SK-N-SH (cell line): ENCODE measurements around the gene YY1.

Source experiments
- JUND ChIP-seq: IDR thresholded peaks from 2 replicates; pipeline ENCODE4 v1.4.0; 2012
- POLR2AphosphoS5 ChIP-seq: IDR thresholded peaks from 2 replicates; pipeline ENCODE4 v1.6.1; 2012; ENCODE audit warnings: low read depth, low read length
- RCOR1 ChIP-seq: fragments of 150-350 bp; IDR thresholded peaks from 2 replicates; pipeline ENCODE4 v1.6.1; 2017; ENCODE audit warnings: antibody characterized with exemption, low read length
- SIN3A ChIP-seq: IDR thresholded peaks from 2 replicates; pipeline ENCODE4 v1.6.1; 2012; ENCODE audit warnings: low read depth, mild to moderate bottlenecking, low read length, moderate library complexity, borderline replicate concordance
- TF ChIP-seq, protein P1 (sequence below): fragments of 200-600 bp; sonication (generic); IDR thresholded peaks from 2 replicates; pipeline ENCODE4 v1.6.1; 2017; ENCODE audit warnings: antibody characterized with exemption, mild to moderate bottlenecking, moderate library complexity
- TF ChIP-seq, protein P2 (sequence below): IDR thresholded peaks from 2 replicates; pipeline ENCODE4; 2012

DNA sequence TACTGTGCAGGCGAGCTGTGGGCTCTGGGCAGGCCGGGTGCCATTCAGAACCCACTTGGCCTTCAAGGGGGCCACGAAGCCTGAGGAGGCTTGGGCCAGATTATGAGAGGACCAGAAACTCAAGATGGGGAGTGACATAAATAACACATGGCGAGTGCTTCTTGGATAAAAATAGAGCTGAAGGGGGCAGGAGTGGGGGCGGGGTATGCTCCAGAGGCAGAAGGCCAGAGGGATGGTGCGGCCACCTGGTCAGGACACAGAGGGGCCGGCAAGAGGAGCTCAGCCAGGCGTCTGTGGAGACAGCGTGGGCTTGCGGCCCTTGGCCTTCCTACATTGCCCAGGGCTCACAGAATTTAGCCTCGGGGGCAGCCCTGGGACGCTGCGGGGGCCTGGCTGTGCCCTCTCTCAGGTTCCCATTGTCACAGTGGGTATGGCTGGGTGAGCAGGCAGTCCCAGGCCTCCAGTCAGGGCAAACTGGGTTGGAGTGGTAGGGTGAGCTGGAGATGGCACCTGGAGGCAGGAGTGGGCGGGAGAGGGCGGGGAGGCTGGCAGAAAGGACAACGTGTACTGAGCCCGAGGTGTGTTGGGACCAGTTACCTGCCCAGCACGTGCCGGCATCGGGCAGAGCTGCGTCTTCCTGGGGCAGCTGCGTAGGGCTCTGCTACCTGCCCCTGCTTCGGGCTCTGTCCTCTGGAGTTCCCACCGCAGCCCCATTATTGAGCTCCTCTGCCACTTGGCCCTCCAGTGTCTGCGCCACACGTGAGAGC is 74.7 kb downstream of the YY1 start:
- TF ChIP-seq, protein P1, sequence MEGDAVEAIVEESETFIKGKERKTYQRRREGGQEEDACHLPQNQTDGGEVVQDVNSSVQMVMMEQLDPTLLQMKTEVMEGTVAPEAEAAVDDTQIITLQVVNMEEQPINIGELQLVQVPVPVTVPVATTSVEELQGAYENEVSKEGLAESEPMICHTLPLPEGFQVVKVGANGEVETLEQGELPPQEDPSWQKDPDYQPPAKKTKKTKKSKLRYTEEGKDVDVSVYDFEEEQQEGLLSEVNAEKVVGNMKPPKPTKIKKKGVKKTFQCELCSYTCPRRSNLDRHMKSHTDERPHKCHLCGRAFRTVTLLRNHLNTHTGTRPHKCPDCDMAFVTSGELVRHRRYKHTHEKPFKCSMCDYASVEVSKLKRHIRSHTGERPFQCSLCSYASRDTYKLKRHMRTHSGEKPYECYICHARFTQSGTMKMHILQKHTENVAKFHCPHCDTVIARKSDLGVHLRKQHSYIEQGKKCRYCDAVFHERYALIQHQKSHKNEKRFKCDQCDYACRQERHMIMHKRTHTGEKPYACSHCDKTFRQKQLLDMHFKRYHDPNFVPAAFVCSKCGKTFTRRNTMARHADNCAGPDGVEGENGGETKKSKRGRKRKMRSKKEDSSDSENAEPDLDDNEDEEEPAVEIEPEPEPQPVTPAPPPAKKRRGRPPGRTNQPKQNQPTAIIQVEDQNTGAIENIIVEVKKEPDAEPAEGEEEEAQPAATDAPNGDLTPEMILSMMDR, result no peak
- TF ChIP-seq SIN3A, result no peak
- TF ChIP-seq POLR2AphosphoS5, result no peak
- TF ChIP-seq JUND, result no peak
- TF ChIP-seq, protein P2, sequence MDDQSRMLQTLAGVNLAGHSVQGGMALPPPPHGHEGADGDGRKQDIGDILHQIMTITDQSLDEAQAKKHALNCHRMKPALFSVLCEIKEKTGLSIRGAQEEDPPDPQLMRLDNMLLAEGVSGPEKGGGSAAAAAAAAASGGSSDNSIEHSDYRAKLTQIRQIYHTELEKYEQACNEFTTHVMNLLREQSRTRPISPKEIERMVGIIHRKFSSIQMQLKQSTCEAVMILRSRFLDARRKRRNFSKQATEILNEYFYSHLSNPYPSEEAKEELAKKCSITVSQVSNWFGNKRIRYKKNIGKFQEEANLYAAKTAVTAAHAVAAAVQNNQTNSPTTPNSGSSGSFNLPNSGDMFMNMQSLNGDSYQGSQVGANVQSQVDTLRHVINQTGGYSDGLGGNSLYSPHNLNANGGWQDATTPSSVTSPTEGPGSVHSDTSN, result no peak
- TF ChIP-seq RCOR1, result no peak
